ENCODE measurements around the gene NFATC1.

DNA sequence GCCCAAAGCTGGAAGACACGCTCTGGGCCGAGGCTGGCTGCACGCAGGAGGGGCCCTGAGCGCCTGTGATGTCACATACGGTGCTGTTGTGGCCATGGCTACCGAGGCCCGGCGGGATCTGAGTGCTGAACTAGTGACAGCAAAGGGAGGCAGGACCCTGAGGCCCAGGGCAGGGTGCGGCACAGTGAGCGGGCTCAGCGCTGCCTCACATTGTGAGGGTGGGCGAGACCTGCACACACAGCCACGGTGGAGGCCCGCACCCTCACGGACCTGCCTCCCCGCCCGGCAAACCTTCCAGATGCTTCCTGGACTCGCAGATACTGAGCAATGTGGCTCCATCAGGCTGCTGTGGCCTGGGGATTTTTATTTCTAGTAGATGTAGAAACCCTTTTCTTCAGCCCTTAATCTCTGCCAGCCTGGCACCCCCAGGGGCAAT is 150.0 kb downstream of the NFATC1 start:
- TF ChIP-seq POLR2A (IDR thresholded peaks at IDR 0.05): no peak
- TF ChIP-seq POLR2AphosphoS5 (IDR thresholded peaks at IDR 0.05; ENCODE audit: insufficient read depth in 1 of 2, low read depth in 1 of 2): no peak
- TF ChIP-seq, protein P1, sequence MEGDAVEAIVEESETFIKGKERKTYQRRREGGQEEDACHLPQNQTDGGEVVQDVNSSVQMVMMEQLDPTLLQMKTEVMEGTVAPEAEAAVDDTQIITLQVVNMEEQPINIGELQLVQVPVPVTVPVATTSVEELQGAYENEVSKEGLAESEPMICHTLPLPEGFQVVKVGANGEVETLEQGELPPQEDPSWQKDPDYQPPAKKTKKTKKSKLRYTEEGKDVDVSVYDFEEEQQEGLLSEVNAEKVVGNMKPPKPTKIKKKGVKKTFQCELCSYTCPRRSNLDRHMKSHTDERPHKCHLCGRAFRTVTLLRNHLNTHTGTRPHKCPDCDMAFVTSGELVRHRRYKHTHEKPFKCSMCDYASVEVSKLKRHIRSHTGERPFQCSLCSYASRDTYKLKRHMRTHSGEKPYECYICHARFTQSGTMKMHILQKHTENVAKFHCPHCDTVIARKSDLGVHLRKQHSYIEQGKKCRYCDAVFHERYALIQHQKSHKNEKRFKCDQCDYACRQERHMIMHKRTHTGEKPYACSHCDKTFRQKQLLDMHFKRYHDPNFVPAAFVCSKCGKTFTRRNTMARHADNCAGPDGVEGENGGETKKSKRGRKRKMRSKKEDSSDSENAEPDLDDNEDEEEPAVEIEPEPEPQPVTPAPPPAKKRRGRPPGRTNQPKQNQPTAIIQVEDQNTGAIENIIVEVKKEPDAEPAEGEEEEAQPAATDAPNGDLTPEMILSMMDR (IDR thresholded peaks at IDR 0.05): no peak

Measured in vagina (tissue), 2 donors.